K562 (cell line): ENCODE data around the gene INSL3. TPM values are rescaled to one million over a fixed set of nuclear protein-coding genes. Genes with fewer than 3 reads are reported as not detected.

Experiments
- ATAC-seq: fragments of 200-7000 bp; cut with Tn5 transposase; 3 replicates; pipeline ENCODE4 v1.9.1; 2020; ENCODE audit warnings: moderate library complexity
- BruUV-seq: library from RNA; stranded (reverse); fragments of 400-500 nt; replicated peaks from 2 replicates; lab custom pipeline; 2021; lab: Mats Ljungman, UMichigan
- CTCF ChIA-PET: fragments of 300-600 bp; formaldehyde crosslinking; extraction: SDS; loops from one replicate; lab custom pipeline; 2021; ENCODE audit warnings: low intra/inter-chr PET ratio; lab: Yijun Ruan, JAX
- POLR2A ChIA-PET: fragments of 300-600, 350-650 bp; sonication (Branson Sonifier 250); formaldehyde crosslinking; extraction: SDS; loops from one replicate; lab custom pipeline; 2021; ENCODE audit warnings: antibody characterized with exemption, inconsistent platforms; lab: Yijun Ruan, JAX
- DNase-seq, 4 experiments: peaks; one replicate each; pipeline versions ENCODE4 v3.0.0 to v3.0.0-alpha.2; 2011 to 2018; ENCODE audit warnings: low spot score in 3 of 4, mixed read lengths in 3 of 4; ENCODE audit errors: extremely low read depth in 1 of 4
- FAIRE-seq: peaks from 2 replicates; lab custom pipeline; 2011; peaks lifted over from hg19 to GRCh38; lab: Jason Lieb, UNC
- H2AFZ ChIP-seq: 2 replicates; pipeline ENCODE4 v1.6.0; 2011; ENCODE audit warnings: low read depth, low read length, control low read depth, inconsistent platforms
- H3K27ac ChIP-seq: fragments of 200-600 bp; 3 replicates; pipeline ENCODE4 v1.8.0; 2011; ENCODE audit warnings: low read depth, mild to moderate bottlenecking, control low read depth, inconsistent platforms, low read length, moderate library complexity, mixed read lengths; ENCODE audit errors: extremely low read depth
- H3K27me3 ChIP-seq, 2 experiments: fragments of 300-600 bp in 1 of 2; 2 replicates in 1 of 2; 3 replicates in 1 of 2; pipeline versions ENCODE4 v1.6.0 to v1.8.0; 2011; ENCODE audit warnings: inconsistent platforms in 2 of 2, low read length in 2 of 2, mild to moderate bottlenecking in 1 of 2, mixed read lengths in 1 of 2, moderate library complexity in 1 of 2; ENCODE audit not compliant: control insufficient read depth in 2 of 2, insufficient read depth in 2 of 2
- H3K36me3 ChIP-seq: fragments of 300-600 bp; 3 replicates; pipeline ENCODE4 v1.8.0; 2011; ENCODE audit warnings: mild to moderate bottlenecking, low read length, inconsistent platforms; ENCODE audit not compliant: control insufficient read depth, insufficient read depth
- H3K4me1 ChIP-seq, 2 experiments: fragments of 200-600 bp in 1 of 2; replicated peaks in 1 of 2; 2 replicates in 1 of 2; 3 replicates in 1 of 2; pipeline versions ENCODE4 v1.5.1 to v1.8.0; 2011; ENCODE audit warnings: inconsistent platforms in 2 of 2, low read length in 2 of 2, mild to moderate bottlenecking in 1 of 2, mixed read lengths in 1 of 2, moderate library complexity in 1 of 2; ENCODE audit not compliant: control insufficient read depth in 2 of 2, insufficient read depth in 2 of 2
- H3K4me2 ChIP-seq: 2 replicates; pipeline ENCODE4 v1.6.1; 2011; ENCODE audit warnings: low read length, control low read depth, inconsistent platforms, mixed read lengths; ENCODE audit not compliant: insufficient read depth
- H3K4me3 ChIP-seq: fragments of 200-600 bp; sonication (generic), shearing (Covaris generic); 2 replicates; pipeline ENCODE4 v1.5.1; 2016; ENCODE audit warnings: control low read depth, inconsistent platforms
- H3K79me2 ChIP-seq: fragments of 200-600 bp; 3 replicates; pipeline ENCODE4 v1.8.0; 2011; ENCODE audit warnings: low read length, inconsistent platforms; ENCODE audit not compliant: control insufficient read depth, insufficient read depth
- H3K9ac ChIP-seq, 2 experiments: 2 replicates each; pipeline versions ENCODE4 v1.6.0 to v1.6.1; 2011; ENCODE audit warnings: low read depth in 2 of 2, low read length in 2 of 2, control low read depth in 1 of 2, inconsistent platforms in 1 of 2, mild to moderate bottlenecking in 1 of 2, mixed read lengths in 1 of 2; ENCODE audit not compliant: insufficient read depth in 1 of 2
- H3K9me1 ChIP-seq: one replicate; pipeline ENCODE4 v1.6.0; 2011; ENCODE audit warnings: inconsistent platforms, mild to moderate bottlenecking, low read length, moderate library complexity; ENCODE audit not compliant: control insufficient read depth, insufficient read depth
- H3K9me3 ChIP-seq: replicated peaks from 2 replicates; pipeline ENCODE4 v1.5.1; 2011; ENCODE audit warnings: low read depth, low read length, inconsistent platforms; ENCODE audit not compliant: control insufficient read depth, insufficient read depth
- H4K20me1 ChIP-seq: replicated peaks from 2 replicates; pipeline ENCODE4 v1.6.1; 2011; ENCODE audit warnings: low read length, inconsistent platforms, mixed read lengths; ENCODE audit not compliant: control insufficient read depth, insufficient read depth
- ELF4 ChIP-seq: fragments of 450-650 bp; formaldehyde crosslinking; IDR thresholded peaks from 2 replicates; pipeline ENCODE4 v1.4.0; 2022; ENCODE audit warnings: missing genetic modification characterization
- ETV6 ChIP-seq, 3 experiments: fragments of 150-350 bp in 1 of 3; sonication (generic) in 1 of 3; formaldehyde crosslinking in 1 of 3; IDR thresholded peaks; 2 replicates each; pipeline versions ENCODE4 v1.6.1 to v1.8.0; 2014 to 2022; ENCODE audit warnings: borderline replicate concordance in 2 of 3, low read depth in 2 of 3, antibody characterized with exemption in 1 of 3, low read length in 1 of 3, mild to moderate bottlenecking in 1 of 3, missing genetic modification reagents in 1 of 3
- HMG20A ChIP-seq: fragments of 450-650 bp; formaldehyde crosslinking; conservative IDR thresholded peaks from 2 replicates; pipeline ENCODE4 v1.4.0; 2020; ENCODE audit warnings: mild to moderate bottlenecking, mixed read lengths
- PHF21A ChIP-seq: fragments of 450-650 bp; IDR thresholded peaks from 2 replicates; pipeline ENCODE4 v1.6.1; 2017; ENCODE audit warnings: low read depth, borderline replicate concordance
- PRMT5 ChIP-seq: sonication (generic); formaldehyde crosslinking; IDR thresholded peaks from 2 replicates; pipeline ENCODE4 v1.5.0; 2020; ENCODE audit warnings: missing genetic modification reagents
- PRPF4 ChIP-seq: fragments of 200-400 bp; formaldehyde crosslinking; IDR thresholded peaks from one replicate; pipeline ENCODE4 v1.6.1; 2017; ENCODE audit warnings: low read length, low read depth, mild to moderate bottlenecking; ENCODE audit not compliant: insufficient read depth, poor library complexity, severe bottlenecking
- RBBP5 ChIP-seq: fragments of 200-600 bp; sonication (generic); IDR thresholded peaks from 2 replicates; pipeline ENCODE4 v1.6.1; 2012; ENCODE audit warnings: borderline replicate concordance, mild to moderate bottlenecking, low read length, control low read depth, inconsistent platforms; ENCODE audit not compliant: insufficient read depth, poor library complexity, severe bottlenecking
- SMARCB1 ChIP-seq: IDR thresholded peaks from 2 replicates; pipeline ENCODE4 v1.6.1; 2011; ENCODE audit warnings: improper control_type of control experiment, low read depth; ENCODE audit not compliant: insufficient read length
- ZMIZ1 ChIP-seq, 2 experiments: fragments of 150-350 bp in 1 of 2; IDR thresholded peaks; 2 replicates each; pipeline ENCODE4 v1.6.1; 2012 to 2016; ENCODE audit warnings: low read depth in 2 of 2, low read length in 2 of 2, mild to moderate bottlenecking in 1 of 2, moderate library complexity in 1 of 2
- ZNF436 ChIP-seq: fragments of 250-450, 450-650 bp; sonication (Bioruptor Pico); formaldehyde crosslinking; IDR thresholded peaks from 2 replicates; pipeline ENCODE4 v1.7.0; 2020; ENCODE audit warnings: mild to moderate bottlenecking
- WGBS: fragments of 100-300 bp; shearing (Covaris generic); methylation state at CpG from one replicate; pipeline ENCODE4 v1.1.6; 2016; ENCODE audit warnings: low coverage, mixed read lengths; ENCODE audit not compliant: insufficient coverage; ENCODE audit errors: missing lambda C conversion rate; 5-methylcytosine and 5-hydroxymethylcytosine counted together
- in situ Hi-C: fragments of 300-500 bp; cut with MboI; formaldehyde crosslinking; loops from 4 replicates; pipeline ENCODE4 v1.15.0; 2018; ENCODE audit warnings: inconsistent platforms, mixed read lengths
- intact Hi-C: fragments of 100-400 bp; cut with micrococcal nuclease; formaldehyde crosslinking; loops from 2 replicates; pipeline ENCODE4 v1.14.2; 2022
- polyA plus RNA-seq, 8 experiments: library from polyadenylated mRNA; depleted of rRNA in 4 of 8; stranded (reverse) in 5 of 8; unstranded in 3 of 8; fragments of >200 nt; fragmentation: Nextera tagmentation in 2 of 8; fragmentation: Illumina TruSeq in 1 of 8; extraction: Ambion mirVana in 2 of 8; extraction: Trizol in 1 of 8; gene quantifications; 2 replicates each; pipeline versions ENCODE4 v1.2.1 to v1.2.3, GENCODE V29; 2011 to 2014; ENCODE audit warnings: inconsistent platforms in 1 of 8, missing spikeins in 1 of 8
- total RNA-seq, 7 experiments: library from RNA; depleted of rRNA in 6 of 7; stranded (reverse); fragments of >200 nt in 6 of 7; fragmentation: Illumina TruSeq in 2 of 7; extraction: Trizol in 2 of 7; gene quantifications; 2 replicates each; pipeline versions ENCODE4 v1.2.1 to v1.2.3, GENCODE V29; 2011 to 2021; ENCODE audit warnings: low replicate concordance in 1 of 7

Gene INSL3
- total and polyA plus RNA-seq, 9 of the 15 experiments (the other 6 are each of a cell fraction or from before 2014, with no cell fraction given), result not detected

DNA sequence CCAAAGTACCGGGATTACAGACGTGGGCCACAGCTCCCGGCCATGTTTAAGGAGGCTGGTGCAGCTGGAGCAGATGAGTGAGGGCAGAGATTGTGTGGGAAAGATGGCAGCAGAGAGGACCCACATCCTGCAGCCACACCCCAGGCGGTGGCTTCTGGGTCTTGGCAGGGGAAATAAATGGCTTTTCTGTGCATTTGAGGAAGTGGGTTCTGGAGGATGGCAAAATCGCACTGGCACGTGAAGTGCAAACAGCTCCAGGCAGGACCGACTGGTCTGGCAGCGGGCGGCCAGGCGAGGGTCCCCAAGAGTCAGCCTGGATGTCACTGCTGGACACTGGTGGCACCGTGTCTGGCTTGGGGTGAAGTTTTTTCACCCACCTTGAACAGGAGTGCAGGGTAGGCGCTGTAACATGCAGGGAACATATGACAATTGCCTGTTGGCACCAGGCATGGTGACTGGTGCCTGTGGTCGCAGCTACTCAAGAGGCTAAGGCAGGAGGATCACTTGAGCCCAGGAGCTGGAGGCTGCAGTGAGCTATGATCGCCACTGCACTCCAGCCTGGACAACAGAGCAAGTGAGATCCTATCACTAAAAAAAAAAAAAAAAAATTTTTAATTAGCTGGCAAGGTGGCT lies 17.9 kb downstream of the INSL3 start:
- FAIRE-seq (no peak), DNase-seq (no peak), ATAC-seq (no peak)
- Histone ChIP-seq H3K27me3 (peaks cover 2 to 30% of the 10 kb centered on the region in 2 experiments; a peak in 4 of 5 replicates), H3K9me1 (no peaks in the 10 kb centered on the region), H3K9me3 (no peaks in the 10 kb centered on the region), H2AFZ (no peak overlapping the region), H4K20me1 (no peaks in the 10 kb centered on the region), H3K9ac (peak overlapping the region in 1 of 2 experiments; percentile 52; a peak in 2 of 4 replicates), H3K4me3 (no peak overlapping the region), H3K27ac (no peak overlapping the region), H3K36me3 (no peaks in the 10 kb centered on the region), H3K4me2 (no peak overlapping the region), H3K79me2 (no peaks in the 10 kb centered on the region), H3K4me1 (peaks cover 0 to 6% of the 10 kb centered on the region in 2 experiments; a peak in 2 of 5 replicates)
- ChIA-PET POLR2A (interaction anchor here (1.5 kb wide), 1 partner anchor 21 kb away, joined by 4 read pairs; no protein-coding TSS in a partner anchor), CTCF (no interaction called here)
- intact Hi-C loops, result no loop called here
- TF ChIP-seq ZNF436 (no peak), ETV6 (IDR thresholded peaks at IDR 0.05; ENCODE audit: borderline replicate concordance in 1 of 2, low read depth in 2 of 2, low read length in 1 of 2) (no peak), ETV6 (CRISPR knock-in tag; IDR thresholded peaks at IDR 0.05; ENCODE audit: borderline replicate concordance) (no peak), ZMIZ1 (IDR thresholded peaks at IDR 0.05; ENCODE audit: low read depth in 2 of 2, low read length in 2 of 2) (no peak), RBBP5 (no peak), SMARCB1 (no peak), HMG20A (CRISPR knock-in tag) (no peak), PRPF4 (no peak), PHF21A (no peak), PRMT5 (CRISPR knock-in tag) (no peak), ELF4 (no peak)
- no TSS peak for BruUV-seq
- WGBS, result 6% methylated on average over 14 of the region's 14 CpGs
- in situ Hi-C loops, result no loop called here
